Measurements from ENCODE around the gene STXBP6. TPM values are rescaled to one million over a fixed set of nuclear protein-coding genes. Genes with fewer than 3 reads are reported as not detected.

Gene STXBP6
- total and polyA plus RNA-seq, 2 donors (not counting 3 experiments of a cell fraction or from before 2014, with no cell fraction given): 0.06 TPM; not detected in 1

DNA sequence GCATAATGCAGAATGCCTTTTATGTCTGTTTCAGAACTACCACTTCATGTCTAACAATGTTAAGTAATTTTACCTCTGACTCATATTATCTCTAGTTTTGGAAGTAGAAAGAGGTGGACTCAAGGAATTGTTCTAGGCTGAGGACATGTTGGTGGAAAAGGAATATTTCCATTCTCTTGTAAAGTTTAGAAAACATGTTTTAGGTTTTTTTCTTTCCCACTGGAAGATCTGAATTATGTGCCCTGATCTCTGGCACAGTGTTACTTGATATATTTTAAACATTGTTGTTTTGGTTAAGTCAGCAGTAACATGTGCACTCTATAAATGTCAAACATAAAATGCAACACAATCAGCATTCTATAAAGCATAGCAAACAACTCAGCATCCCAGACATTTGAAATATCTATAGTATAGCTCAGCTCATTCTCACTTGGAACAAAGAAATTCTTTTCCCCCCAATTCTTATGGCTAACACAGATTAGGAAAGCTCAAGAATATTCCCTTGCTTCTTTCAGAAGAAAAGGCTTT lies 202.3 kb downstream of the STXBP6 start:
- Histone ChIP-seq H3K9ac (replicated peaks; ENCODE audit: extremely low read depth, insufficient read depth, low read length) (no peak overlapping the region), H2AFZ (ENCODE audit: low read depth, low read length) (no peak overlapping the region), H3K27ac (ENCODE audit: insufficient read depth, low read depth, low read length) (no peak overlapping the region), H3K4me2 (ENCODE audit: insufficient read depth, low read length) (no peak overlapping the region), H3K27me3 (ENCODE audit: control insufficient read depth in 2 of 2, insufficient read depth in 2 of 2, low read length in 2 of 2) (no peaks in the 10 kb centered on the region), H3K9me1 (replicated peaks; ENCODE audit: control insufficient read depth, extremely low read depth, insufficient read depth, low read length) (no peaks in the 10 kb centered on the region), H3K4me3 (replicated peaks in 1 of 3; ENCODE audit: insufficient read depth in 1 of 3, low read depth in 1 of 3, low read length in 3 of 3) (no peak overlapping the region), H3K9me3 (replicated peaks; ENCODE audit: control insufficient read depth, insufficient read depth, low read length) (no peaks in the 10 kb centered on the region), H3K36me3 (ENCODE audit: control insufficient read depth in 2 of 2, extremely low read depth in 1 of 2, insufficient read depth in 2 of 2, low read length in 2 of 2) (no peaks in the 10 kb centered on the region), H3K79me2 (ENCODE audit: control insufficient read depth, insufficient read depth, low read length) (no peaks in the 10 kb centered on the region), H3K4me1 (ENCODE audit: control insufficient read depth, extremely low read depth, insufficient read depth, low read length) (no peaks in the 10 kb centered on the region), H4K20me1 (replicated peaks; ENCODE audit: control insufficient read depth, extremely low read depth, insufficient read depth, low read length) (no peaks in the 10 kb centered on the region)
- FAIRE-seq (no peak), DNase-seq (ENCODE audit: low read depth, low spot score) (no peak)
- dilution Hi-C loops (cut with MboI; ENCODE audit: extremely low pct_ligation_motif_present, low sequenced_read_pairs): no loop called here
- intact Hi-C loops (cut with micrococcal nuclease): no loop called here
- no peak for TF ChIP-seq GATA2 (IDR thresholded peaks at IDR 0.05; ENCODE audit: insufficient read depth, insufficient read length, low read depth, low read length)
- TF ChIP-seq, protein P1, sequence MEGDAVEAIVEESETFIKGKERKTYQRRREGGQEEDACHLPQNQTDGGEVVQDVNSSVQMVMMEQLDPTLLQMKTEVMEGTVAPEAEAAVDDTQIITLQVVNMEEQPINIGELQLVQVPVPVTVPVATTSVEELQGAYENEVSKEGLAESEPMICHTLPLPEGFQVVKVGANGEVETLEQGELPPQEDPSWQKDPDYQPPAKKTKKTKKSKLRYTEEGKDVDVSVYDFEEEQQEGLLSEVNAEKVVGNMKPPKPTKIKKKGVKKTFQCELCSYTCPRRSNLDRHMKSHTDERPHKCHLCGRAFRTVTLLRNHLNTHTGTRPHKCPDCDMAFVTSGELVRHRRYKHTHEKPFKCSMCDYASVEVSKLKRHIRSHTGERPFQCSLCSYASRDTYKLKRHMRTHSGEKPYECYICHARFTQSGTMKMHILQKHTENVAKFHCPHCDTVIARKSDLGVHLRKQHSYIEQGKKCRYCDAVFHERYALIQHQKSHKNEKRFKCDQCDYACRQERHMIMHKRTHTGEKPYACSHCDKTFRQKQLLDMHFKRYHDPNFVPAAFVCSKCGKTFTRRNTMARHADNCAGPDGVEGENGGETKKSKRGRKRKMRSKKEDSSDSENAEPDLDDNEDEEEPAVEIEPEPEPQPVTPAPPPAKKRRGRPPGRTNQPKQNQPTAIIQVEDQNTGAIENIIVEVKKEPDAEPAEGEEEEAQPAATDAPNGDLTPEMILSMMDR (IDR thresholded peaks at IDR 0.05; ENCODE audit: extremely low read depth in 1 of 2, insufficient read depth in 1 of 2, low read depth in 1 of 2, low read length in 2 of 2): no peak
- no peak for TF ChIP-seq POLR2AphosphoS5 (IDR thresholded peaks at IDR 0.05; ENCODE audit: insufficient read depth, low read depth, low read length)
- TF ChIP-seq POLR2A (IDR thresholded peaks at IDR 0.05; ENCODE audit: low read depth, low read length): no peak
- no peak for TF ChIP-seq MYC (IDR thresholded peaks at IDR 0.05; ENCODE audit: low read depth, low read length)
- no peak for TF ChIP-seq EZH2 (IDR thresholded peaks at IDR 0.05; ENCODE audit: borderline replicate concordance, low read depth, low read length, severe bottlenecking)
- TF ChIP-seq JUN (IDR thresholded peaks at IDR 0.05; ENCODE audit: borderline replicate concordance, insufficient read depth, insufficient read length, low read depth): no peak
- TF ChIP-seq, protein P2, sequence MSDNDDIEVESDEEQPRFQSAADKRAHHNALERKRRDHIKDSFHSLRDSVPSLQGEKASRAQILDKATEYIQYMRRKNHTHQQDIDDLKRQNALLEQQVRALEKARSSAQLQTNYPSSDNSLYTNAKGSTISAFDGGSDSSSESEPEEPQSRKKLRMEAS (IDR thresholded peaks at IDR 0.05; ENCODE audit: insufficient read depth, insufficient read length): no peak
- no peak for TF ChIP-seq FOS (IDR thresholded peaks at IDR 0.05; ENCODE audit: borderline replicate concordance, insufficient read depth, low read length)
- BruUV-seq (replicated peaks): no TSS peak
- CTCF ChIA-PET: no interaction called here
- POLR2A ChIA-PET: no interaction called here

All from endothelial cell of umbilical vein (primary cell).